ENCODE data around the gene IFI44.

GRCh38 chr1:78607944-78608343 lies 41.7 kb upstream of the IFI44 start:
- TF ChIP-seq CTCF (IDR thresholded peaks at IDR 0.05), result no peak
- no peak for TF ChIP-seq POLR2A (IDR thresholded peaks at IDR 0.05)

Measured in vagina (tissue), 2 donors.